Hematopoietic multipotent progenitor cell treated with erythropoietin and hydrocortisone succinate and interleukin-3 and kit ligand, for 8 days (in vitro differentiated cells): ENCODE data around the gene TRPM5.

Experiments used
- DNase-seq: peaks from one replicate; pipeline ENCODE4 v3.0.0-alpha.2; 2015

The TRPM5 gene

DNA sequence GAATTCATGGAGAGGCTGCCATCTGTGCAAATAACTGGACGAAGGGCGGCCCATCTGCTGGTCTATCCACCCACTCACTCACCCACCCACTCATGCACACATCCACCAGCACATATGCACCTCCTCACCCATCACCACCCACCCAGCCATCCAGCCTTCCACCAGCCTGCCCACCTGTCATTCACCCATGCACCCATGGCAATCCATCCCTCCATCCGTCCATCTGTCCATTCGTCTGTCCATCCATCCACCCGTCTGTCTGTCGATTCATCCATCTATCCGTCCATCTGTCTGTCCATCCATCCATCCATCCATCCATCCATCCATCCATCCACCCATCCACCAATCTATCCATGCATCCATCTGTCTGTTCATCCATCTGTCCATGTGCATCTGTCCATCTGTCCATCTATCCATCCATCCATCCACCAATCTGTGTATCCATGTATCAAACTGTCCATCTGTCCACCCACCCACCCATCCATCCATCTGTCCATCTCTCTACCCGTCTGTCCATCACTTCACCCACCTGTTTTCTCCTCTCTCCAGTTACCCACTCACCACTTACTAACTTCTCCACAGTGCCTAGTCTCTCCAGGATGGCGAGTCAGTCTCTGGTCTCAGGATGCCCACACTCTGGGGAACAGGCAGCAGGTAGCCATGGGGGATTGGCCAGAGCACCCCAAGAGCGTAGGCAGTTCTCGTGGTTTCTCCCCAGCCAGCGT is 8.9 kb downstream of the TRPM5 start:
- DNase-seq, result no peak

DNA sequence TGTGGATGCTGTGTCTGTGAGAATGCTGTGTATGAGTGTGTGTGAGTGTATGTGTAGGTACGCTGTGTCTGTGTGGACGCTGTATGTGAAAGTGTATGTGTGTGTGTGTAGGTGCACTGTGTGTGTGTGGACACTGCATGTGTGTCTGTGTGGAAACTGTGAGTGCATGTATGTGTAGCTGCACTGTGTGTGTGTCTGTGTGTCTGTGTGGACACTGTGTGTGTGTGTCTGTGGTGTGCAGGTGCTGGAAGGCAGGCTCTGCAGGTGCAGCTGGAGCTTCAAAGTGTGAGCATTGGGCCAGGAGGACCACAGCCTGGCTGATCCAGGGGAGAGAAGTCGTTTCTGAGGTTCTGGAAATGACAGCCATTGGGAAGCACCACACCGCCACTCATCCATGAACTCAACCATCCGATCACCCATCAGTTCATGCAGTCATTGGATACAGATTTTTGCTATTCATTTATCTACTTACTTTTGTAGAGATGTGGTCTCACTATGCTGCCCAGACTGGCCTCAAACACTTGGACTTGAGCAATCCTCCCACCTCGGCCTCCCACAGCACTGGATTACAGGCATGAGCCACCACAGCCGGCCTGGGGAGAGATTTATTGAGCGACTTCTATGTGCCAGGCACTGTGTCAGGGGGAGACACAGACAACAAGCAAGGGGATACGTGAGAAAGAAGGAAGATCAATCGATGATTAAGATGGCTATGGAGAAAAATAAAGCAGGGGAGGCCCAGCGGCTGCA is 9.6 kb downstream of the TRPM5 start:
- no peak for DNase-seq

DNA sequence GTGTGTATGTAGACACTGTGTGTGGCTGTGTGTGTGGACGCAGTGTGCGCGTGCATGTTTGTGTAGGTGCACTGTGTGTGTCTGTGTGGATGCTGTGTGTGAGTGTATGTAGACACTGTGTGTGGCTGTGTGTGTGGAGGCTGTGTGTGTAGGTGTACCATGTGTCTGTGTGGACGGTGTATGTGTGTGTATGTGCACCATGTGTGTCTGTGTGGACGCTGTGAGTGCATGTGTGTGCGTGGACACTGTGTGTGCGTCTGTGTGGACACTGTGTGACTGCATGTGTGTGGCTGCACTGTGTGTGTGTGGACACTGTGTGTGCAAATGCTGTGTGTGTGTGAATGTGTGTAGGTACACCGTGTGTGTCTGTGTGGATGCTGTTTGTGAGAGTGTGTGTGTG is 10.3 kb downstream of the TRPM5 start:
- DNase-seq, result no peak

DNA sequence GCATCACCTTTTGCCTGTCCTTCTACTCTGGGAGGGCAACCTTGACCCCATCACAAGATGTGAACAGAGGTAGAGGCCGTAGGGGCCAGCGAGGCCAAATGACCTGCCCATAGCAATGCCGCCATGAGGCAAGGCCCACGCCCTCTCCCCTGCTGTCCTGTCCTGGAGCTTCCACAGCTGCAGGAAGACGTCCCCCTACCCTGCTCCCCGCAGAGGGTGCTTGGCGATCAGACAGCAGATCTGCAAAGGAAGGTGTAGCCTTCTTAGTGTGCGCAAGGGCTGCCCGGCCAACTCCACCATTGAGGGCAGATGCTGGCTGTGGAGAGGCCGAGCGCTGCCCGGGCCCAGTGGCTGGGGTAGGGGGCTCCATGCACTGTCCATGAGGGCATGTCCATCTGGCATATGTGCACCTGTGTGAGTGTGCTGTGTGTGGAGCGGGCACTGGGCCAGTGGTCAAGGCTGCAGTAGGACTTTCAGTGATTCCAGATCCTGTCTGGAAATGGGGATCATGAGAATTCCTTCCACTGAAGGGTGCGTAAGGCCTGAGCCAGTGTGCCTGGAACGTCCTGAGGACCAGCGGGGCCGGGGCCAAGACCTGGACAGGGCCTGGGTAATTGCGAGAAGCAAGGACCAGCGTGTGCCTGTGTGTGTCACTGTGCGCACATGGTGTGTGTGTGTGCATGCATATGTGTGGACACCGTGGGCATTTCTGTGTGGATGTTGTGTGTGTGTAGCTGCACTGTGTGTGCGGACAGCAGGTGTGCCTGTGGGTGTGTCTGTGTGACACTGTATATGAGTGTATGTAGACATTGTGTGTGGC is 11.0 kb downstream of the TRPM5 start:
- no peak for DNase-seq

DNA sequence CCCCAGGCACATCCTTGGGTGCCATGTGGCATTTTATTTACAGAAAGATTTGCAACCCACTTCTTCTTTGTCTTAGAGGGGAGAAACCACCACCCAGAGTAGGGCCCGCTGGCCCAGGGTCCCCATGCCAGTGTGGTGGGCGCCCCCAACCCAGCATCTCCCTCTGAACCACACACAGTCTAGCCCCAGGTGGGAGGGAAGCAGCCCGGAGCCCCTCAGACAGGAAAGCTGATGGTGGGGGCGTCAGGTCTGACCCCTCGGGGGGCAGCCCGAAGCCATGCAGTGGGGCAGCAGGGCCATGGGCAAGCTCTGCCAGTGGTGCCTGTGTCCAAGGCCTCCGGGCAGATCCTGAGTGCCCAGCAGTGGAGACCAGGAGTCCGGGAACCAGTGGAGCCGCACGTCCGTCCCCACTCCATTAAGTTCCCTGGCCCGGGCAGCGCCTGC is 11.7 kb downstream of the TRPM5 start:
- no peak for DNase-seq

DNA sequence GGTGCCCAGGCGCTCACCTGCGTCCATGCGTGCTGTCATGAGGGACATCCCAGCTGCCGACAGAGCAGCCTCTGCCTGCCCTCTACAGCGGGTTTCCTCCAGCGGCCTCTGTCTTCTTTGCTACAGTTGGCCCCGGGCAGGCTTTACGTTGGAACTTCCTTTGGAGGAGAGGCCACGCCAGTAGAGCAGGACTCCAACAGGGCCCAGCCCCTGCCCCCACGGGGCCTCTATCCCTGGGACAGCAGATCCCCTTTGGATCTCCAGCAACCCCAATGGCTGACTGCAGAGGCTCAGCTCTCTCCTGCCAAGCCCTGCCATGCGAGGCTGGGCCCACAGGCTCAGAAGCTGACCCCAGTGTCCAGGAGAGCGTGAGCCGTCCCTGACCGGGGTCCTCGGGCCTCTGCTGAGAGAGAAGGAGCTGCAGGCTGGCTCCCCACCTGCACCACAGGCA is 12.1 kb downstream of the TRPM5 start:
- no peak for DNase-seq

DNA sequence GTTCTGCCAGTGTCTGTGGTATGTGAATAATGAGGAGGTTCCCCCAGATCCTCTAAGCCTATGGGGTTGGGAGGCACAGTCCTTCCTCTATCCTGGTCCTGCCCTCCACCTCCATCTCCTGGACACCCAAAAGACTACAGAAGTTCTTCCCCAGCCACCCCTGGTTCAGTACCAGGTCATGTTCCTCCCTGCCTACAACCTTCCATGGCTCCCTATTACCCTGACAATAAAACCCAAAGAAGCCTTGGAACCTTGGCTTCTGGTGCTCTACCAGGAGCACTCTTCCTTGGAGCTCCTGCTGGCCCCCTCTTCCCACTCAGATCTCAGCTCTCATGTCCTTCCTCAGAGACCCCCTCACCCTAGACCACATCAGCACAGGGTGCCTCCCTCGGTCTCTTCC is 12.9 kb downstream of the TRPM5 start:
- no peak for DNase-seq

DNA sequence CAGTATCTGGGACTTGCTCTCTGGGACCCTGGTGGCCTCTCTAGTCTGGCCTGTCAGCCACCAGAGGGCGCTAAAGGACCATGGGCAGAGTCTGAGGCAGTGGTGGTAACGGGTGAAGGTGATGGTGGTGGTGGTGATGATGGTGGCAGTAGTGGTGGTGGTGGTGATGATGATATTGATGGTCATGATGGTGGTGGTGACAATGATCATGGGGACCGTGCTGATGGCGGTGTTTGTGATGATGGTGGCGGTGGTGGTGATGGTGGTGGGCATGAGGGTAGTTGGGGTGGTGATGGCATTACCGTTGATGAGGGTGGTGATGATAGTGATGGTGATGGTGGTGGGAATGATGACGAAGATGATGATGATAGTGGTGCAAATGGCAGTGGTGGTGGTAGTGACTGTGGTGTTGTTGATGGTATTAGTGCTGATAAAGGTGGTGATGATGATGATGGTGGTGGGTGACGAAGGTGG is 16.0 kb downstream of the TRPM5 start:
- peak; percentile 75 for DNase-seq

DNA sequence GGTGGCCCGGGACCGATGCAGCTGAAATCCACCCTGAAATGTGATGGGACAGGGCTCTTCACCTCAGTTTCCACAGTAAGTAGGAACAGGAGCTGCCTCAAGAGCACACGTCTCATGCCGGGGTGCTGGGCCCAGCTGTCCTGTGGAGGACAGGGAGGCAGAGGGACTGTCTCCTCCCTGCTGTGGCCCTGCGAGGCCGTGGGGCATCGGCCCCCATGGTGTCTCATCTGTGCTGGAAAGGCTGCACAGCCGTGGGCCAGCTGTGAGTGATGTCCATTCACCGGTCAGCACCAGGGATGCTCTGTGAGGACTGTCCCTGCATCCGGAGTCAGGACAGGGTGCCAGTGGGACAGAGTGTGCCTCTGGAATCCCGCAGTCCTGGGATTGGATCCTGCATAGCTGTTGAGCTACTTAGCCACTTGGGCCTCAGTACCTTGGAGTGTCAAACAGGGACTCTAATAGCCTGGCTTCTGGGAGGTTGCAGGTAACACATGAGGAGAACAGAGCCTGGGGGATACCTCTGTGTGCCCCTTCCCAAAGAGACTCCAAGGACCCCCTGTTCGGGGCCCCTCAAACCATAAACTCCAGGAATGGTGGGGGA is 16.5 kb downstream of the TRPM5 start:
- no peak for DNase-seq

DNA sequence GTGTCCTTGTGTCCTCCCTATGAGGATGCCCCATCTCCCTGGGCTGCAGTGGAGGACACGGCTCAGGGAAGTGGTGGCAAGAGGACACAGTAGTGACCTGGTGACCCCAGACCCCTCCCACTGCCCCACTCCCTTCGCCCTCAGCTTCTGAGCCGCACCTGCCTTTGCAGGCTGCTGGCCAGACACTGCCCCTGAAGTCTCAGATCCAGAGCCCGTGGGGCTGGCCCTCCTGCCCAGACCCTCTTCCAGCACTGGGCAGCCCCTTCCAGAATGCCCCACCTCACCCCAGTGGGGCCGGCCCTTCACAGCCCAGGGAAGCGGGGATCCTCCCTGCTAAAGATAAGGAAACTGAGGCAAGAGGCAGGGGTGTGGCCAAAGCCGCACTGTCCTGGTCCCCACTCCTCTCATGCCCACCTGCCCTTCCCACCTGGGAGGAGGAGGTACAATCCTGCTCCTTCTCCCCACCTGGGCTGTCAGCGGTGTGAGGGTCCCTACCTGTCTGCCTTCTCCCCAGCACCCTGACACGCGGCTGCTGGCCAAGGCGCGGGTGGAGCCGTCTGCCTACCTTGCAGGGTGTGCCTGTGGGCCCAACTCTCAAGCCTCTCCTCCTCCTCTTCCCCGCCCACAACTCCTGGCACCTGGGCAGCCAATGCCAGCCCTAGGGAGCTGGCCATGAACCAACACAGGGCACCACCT is 17.3 kb downstream of the TRPM5 start:
- DNase-seq, result no peak

DNA sequence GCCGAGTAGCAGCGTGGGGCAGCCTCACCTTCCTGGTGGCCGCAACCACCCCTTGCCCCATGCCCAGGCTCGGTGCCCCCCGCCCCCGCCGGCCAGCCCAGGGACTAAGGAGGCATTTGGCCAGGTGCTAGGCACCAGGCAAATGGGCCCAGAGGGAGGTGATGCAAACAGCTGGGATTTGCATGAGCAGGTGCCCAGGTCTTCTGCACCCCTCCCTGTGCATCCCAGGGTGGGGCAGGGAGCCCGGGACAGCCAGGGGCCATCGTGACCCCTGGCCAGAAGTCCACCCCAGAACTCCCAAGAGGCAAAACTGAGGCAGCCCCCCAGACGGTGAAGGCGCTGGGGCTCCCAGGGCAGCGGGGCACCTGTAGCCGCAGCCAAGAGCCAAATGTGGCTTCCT is 18.1 kb downstream of the TRPM5 start:
- DNase-seq, result no peak

DNA sequence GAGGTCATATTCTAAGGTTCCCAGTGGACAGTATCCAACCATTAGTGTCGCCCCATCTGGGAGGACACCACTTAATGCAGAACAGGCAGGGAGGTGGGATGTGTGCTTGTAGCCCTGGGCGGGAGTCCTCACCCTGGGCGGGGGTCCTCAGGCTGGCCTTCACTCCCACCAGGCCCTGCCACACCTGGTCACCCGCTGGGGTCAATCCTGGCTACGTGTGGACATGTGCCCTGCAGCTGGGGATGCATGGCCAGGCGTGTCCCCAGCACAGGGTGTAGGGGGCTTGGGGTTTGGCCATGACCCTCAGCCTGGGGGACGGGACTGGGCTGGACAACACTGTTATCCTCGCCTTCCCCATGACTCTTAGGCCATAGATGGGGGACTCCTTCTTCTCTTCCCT is 18.8 kb downstream of the TRPM5 start:
- DNase-seq, result no peak

DNA sequence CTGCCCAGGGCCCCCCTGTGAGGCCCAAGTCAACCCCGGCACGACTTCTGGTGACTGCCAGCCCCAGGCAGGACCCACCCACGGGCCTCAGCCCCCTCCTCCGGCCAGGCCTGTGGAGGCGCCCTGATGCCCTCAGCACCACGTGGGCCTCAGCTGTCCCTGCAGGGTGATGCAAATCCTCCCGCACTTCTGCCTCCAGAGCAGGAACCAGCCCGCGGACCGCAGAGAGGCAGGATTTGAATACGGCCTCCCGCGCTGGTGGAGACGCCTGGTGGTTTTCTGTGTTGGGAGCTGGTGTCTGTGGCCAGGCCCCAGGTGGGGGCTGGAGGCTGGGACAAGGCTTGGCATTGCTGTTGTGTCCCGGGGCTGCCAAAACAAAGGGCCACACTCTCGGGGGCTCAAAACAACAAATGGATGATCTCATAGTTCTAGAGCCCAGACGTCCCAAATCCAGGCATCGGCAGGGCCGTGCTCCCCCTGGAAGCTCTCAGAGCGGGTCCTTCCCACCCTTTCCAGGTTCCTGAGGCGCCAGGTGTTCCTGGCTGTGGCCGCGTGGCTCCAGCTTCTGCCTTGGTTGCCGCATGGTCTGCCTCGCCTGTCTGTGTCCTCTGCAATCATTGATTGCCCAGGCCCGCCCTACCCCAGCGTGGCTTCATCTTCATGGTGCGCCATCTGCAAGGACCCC is 19.4 kb downstream of the TRPM5 start:
- DNase-seq, result no peak

DNA sequence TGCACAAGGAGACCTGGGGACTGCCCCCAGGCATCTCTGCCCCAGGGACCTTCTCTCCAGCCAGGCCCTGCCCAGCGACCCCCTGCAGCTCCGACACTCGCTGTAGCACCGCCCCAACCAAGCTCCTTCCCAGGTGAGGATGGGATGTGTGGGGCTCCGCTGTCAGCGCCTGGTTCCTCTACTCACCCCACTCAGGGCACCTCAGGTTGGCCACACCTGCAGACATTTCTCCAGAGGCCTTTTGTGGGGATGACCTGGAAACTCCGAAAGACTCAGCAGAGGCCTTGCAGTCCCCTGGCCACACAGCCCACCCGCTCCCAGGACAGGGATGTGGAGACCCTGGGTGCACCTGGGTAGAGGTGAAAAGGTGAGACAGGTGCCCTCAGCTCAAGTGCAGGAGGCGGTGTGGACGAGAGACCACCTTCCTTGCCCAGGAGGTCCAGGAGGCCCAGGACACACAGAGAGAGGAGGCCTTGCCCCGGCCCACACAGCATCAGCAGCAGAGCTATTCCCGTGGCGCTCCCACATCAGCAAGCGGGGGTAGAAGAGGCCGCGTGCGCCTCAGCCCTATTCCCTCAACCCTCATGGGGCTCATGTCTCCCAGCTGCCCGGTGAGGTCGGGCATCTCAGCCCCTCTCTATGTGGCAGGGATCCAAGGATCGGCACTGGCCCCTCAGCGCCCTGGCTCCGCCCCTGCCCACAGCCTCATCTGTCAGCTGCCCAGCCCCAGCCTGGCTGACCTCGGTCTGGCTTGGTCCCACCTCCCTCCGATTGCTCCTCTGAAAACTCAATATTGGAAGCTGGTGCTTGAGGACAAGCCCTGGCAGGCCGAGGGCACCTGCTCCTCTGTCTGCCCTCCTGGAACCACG is 20.9 kb downstream of the TRPM5 start:
- no peak for DNase-seq

DNA sequence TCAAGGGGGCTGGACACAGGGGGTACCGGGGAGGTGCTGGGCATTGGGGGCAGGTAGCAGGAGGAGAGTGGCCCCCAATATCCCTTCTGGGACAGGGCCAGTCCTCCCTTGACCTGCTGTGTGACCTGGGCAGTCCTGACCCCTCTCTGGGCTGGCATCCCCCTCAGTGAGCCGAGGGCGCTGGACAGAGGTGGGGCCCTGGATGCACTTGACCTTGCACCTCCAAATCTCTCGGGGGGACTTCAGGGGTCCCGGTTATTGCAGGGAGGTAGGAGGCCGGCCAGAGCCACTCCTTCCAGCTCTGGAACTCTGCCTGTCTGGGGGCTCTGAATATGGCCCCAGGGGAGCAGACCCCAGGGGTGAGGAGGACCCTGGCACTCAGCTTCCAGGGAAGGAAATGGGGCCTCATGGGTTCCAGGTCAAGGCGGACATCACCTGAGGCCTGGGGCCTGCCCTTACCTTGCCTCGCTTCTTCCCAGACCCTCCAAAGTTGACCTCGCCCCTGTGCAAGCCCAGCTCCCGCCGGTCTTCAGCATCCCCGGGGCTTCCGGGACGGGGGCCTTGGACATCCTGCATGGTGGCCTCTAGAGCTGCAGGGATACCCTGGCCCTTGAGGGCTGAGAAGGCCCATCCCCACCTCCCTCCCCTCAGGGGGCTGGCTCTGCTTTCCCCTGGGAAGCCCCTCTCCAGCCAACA is 21.7 kb downstream of the TRPM5 start:
- no peak for DNase-seq

DNA sequence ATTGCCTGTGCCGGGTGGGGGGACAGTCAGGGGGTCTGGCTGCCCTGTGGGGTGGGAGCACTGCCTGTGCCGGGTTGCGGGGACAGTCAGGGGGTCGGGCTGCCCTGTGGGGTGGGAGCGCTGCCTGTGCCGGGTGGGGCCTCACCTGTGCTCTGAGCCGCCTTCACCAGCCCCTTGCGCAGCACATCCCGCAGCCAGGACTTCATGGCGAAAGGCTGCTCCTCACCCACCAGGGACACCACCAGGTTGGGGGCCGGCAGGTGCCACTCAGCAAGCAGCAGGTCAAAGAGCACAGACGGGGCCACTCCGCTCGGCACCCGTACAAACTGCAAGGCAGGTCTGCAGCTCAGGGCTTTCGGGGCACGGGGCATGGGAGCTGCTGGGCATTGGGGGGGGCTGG is 22.3 kb downstream of the TRPM5 start:
- no peak for DNase-seq

DNA sequence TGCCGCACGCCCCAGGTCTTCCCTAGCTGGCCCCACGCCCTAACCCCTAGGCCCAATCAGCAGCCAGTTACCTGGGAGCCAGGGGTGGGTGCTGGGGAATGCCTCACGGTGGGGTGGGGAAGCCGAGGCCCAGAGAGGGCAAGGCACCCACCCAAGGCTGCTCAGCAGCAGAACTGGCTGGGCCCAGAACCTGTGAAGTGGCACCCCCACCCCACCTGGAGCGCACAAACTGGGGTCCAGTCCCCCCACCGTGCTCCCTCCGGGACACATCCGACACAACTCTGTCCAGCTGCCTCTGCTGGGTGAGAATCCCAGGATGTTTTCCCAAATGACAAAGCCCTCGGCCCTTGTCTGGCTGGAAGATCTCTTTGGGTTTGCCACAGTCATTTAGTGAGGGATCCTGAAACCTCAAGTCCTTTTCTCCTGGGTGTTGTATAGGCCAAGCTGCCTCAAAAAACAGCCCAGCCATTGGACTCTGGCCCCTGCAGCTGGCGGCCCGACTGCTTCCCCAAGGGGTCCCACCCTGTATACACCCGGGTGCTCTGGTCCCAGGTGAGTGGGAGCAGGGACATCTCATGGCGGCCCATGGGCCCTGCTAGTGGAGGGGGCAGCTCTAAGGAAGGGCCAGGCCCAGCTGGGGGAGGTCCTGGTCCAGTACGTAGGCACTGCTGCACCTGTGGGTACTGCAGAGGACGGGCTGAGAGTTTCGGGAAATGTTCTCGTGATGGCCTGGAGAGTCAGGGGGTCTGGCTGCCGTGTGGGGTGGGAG is 22.9 kb downstream of the TRPM5 start:
- no peak for DNase-seq

DNA sequence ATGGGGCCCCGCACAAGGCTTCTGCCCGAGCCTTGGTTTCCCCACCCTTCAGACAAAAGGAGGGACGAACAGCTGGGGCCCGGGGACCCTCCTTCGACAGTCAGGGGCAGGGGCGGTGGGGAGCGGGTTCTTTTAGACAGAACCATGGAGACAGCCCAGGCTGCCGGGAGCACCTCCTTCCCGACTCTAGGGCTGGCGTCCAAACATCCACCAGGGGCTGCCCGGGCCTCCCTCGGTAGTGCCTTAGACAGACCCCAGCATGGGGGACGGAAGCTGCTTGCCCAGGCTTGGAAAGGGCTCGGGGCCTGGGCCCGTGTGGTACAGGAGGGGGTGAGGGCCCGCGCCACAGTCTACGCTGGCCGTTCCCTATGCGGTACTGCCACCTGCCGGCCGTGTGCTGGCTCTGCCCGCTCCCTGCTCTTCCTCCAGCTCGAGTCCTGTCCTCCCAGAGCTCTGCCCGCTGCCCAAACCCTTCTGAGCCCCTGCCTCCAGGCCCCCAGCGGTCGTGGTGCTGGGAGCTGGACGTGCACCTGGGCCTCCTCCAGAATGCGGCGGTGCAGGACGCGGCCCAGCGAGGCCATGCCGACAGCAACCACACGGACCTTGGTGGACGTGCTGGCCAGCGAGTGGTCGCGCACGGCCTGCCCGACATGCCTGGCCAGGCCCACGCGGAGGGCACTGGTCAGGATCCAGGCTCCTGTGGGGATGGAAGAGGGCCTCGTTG is 23.6 kb downstream of the TRPM5 start:
- peak; percentile 66 for DNase-seq
